NCI-H524 (cell line): Measurements from ENCODE around the gene MDFIC2.
A peak's percentile ranks its signal among the peaks of the same experiment; 100 is the strongest.

Experiments
- DNase-seq, 2 experiments: peaks; one replicate each; lab custom pipeline; 2025; lab: John Stamatoyannopoulos, UW

Gene MDFIC2

DNA sequence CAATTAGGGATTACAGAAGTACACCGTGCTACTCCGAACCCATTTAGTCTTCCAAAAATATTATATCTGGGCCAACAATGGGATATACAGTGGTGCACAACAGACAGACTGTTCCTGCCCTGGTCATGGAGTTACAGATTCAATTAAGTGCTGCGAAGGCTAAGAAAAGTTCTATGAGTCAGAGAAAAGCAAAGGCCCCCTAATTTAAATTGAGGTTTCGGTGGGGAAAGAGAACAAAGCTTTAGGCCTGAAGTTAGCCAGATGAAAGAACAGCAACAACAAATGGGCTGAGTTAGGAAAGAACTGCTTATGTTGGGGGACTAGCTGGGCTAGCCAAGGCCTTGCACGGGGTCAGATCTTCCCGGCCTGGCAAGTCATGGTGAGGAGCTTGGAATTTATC, 131.8 kb downstream of the MDFIC2 start:
- no peak for DNase-seq

DNA sequence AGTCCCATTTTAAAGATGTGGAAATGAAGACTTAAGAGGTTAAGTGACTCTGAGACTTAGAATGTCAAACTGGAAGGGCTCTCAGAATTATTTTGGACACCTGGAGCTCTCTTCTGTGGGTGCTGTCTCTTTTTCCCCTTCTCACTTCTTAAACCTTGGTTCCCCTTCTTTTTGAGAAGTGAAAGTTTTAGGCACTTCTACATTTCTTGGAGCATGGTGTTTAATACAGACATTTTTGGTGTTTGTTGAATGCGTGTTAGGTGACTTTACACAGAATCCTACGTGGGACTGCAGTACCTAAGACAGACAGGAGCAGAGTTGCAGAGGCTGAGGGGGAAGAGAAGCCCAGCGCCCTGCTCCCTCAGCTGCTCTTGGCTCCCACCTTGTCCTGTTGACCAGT, 133.3 kb downstream of the MDFIC2 start:
- DNase-seq = no peak

DNA sequence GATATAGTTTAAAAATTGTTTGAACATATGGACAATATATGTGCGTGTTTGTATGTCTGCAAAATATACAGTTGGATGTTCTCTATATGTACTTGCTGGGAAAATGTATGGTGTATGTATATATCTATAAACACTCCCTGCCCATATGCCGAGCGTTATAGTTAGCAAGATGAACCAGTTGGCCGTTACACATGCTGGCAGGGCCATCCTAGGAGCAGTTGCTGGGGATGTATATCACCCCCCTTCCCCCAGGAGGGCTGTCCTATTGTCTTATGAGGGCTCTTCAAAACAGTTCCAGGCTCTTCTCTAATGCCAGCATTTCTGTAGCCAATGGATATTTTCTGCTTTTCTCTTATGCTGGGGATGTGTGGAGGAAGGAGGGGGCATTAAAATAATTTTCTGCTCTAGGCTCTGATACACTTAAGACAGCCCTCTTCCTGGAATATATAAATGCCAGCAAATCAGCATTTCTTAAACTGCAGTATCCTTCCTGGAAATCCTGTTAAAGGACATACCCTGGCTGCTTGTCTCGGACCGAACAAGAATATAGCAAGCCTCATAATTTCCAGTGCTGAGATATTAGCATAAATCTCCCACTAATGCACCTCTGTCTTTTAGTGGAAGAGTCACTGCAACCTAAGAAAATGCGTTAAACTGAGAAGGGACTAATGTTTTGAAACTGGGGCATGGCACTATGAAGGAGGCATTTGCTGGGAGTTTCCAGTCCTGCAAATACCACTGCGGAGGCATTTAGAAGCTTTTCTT, 134.4 kb downstream of the MDFIC2 start:
- peak; percentile 18 to 78 for DNase-seq

DNA sequence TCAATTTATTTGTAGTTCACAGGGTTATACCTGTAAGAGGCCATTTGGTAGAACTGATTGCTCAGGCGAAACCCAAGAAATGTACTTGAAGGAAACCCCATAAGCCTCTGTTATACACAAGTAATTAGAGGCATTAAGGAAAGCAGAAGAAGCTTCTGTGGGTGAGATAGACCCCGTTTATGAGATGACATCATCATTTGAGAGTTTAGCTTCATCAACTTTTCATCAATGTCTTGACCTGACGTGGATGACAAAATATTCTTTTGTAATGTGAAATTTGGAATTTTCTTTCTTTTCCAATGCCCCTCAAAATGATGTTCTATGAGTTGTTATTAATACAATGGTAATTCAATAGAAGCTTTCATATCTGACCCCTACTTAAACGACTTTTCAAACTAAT, 136.2 kb downstream of the MDFIC2 start:
- no peak for DNase-seq

DNA sequence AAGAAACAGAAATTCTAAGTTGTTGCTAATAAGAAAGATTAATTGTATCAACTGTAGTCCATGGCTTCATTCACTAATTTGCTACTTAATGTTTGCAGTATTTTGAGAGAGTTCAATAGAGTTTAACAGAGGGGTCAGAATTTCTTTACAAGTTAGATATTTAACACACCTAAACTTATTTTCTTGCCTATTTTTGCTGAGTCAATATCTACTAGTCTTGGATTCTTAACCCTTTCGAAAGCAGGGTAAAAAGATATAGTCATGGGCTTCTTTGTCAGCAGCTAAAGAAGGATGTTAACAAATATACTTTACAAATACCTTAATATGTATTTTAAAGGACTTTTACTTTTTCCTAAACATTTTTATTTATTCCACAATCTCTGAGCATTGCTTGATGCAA, 155.6 kb downstream of the MDFIC2 start:
- DNase-seq = no peak

DNA sequence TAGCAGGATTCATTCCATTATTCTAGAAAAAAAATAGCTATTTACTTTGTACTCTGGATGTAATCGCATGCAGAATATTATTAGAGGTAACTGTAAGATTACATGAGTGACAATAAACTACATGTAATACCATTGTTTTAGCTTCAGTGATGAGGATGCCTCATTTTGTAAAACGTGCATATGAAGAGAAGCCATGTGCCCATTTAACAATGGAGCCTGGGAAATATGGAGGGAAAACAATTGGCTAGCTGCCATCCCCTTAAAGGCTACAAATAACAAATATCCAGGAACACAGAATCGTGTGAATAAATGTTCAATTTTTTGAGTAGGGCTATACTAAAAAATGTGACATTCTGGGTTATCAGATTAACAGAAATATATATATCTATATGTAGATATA, 161.8 kb downstream of the MDFIC2 start:
- no peak for DNase-seq

DNA sequence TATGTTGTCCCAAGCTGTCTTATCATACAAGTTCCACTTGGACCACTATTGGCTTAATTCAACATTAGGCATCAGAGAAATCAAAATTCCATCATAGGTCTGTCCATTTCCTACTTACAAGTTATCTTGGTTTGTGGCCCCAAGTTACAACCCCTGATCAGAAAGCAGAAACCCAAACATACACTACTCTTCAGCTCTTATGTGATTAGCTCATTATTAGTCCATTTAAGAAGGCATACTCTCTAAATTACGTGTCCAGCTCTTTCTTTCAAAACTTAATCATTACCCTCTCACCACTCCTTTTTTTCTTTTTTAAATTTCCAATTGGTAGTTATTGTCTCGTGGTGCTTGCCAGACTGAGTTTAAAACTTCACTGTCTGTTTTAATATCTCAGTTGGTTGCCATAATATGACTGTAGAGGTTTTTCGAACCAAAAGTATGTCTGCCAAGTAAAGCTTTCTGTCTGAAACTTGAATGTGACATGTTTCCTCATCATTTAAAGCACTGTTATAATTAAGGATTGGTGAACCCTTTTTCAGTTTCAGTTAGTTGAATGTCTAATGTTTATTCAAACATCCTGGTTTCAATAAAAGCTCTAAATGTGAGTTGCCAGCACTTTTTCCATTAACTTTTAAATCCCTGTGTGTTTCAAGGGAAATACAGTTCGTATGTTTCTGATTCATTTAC, 162.6 kb downstream of the MDFIC2 start:
- no peak for DNase-seq
